A204.1 (cell line): ENCODE data around the gene PRKCZ.
"Not testable (repeated sequence)": the region's sequence is repeated elsewhere in the genome, so short reads cannot be mapped to it uniquely, and the experiment has no call there.

Source experiments
- FAIRE-seq: peaks from 2 replicates; lab custom pipeline; 2012; peaks lifted over from hg19 to GRCh38; lab: Jason Lieb, UNC

Gene PRKCZ

GRCh38 chr1:2119886-2120285, 69.7 kb downstream of the PRKCZ start:
- no peak for FAIRE-seq

DNA sequence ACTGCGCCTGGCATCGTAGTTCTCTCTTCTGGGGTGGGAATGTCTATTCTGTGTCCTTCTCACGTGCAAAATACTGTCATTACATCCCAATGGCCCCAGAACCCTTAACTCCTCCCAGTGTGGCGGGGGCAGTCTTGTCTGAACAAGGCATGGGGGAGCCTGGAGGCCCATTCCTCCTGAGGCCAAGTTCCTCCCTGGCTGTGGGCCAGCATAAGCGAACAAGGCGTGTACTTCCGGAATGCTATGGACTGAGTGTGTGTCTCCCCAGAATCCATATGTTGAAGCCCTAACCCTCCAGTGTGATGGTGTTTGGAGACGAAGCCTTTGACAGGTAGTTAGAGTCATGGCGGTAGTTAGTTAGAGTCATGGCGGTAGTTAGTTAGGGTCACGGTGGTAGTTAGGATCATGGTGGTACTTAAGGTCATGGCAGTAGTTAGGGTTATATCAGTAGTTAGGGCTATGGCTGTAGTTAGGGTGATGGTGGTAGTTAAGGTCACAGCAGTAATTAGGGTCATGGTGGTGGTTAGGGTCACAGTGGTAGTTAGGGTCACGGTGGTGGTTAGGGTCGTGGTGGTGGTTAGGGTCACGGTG, 71.0 kb downstream of the PRKCZ start:
- FAIRE-seq = no peak

DNA sequence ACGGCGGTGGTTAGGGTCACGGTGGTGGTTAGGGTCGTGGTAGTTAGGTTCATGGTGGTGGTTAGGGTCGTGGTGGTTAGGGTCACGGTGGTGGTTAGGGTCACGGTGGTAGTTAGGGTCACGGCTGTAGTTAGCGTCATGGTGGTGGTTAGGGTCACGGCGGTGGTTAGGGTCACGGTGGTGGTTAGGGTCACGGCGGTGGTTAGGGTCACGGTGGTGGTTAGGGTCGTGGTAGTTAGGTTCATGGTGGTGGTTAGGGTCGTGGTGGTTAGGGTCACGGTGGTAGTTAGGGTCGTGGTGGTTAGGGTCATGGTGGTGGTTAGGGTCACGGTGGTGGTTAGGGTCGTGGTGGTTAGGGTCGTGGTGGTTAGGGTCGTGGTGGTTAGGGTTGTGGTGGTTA, 71.6 kb downstream of the PRKCZ start:
- FAIRE-seq = not testable (repeated sequence)

DNA sequence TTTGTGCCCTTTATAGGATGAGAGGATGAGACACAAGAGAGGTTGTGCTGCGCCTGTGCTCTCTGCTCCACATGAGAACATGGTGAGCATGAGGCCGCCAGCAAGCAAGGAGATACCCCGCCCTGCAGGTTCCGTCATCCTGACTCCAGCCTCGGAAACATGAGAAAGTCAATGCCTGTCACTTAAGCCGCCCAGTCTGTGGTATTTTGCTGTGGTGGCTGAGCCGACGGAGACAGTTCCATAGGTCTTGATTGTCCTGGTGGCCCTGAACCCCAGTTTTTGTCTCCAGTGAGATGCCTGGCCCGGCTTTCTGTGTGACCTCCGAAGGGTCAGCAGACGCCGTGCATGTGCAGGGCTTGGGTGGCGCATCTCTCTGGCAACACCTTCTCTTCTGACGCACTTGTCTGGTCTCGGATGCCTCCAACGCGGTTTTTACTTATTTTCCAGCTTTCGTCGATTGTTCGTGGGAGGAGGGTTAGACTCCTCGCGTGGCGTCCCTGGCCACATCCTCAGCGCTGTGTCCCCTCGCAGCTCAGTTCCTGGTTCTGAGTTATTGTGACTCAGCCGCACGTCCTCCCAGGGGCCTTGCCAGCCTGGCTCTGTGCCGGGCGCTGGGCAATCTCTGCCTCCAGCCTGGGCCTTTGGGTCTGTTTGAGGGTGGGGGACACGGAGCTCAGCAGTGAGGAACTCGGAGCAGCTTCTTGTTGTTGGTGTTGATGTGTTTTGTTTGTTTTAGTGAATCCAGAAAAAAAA, 74.4 kb downstream of the PRKCZ start:
- FAIRE-seq = no peak

- no peak for FAIRE-seq
These were observed 75.4 kb downstream of the PRKCZ start for GRCh38 chr1:2125350-2126211.

GRCh38 chr1:2126331-2127186, 76.3 kb downstream of the PRKCZ start:
- FAIRE-seq = no peak

GRCh38 chr1:2127187-2128145, 77.3 kb downstream of the PRKCZ start:
- no peak for FAIRE-seq

DNA sequence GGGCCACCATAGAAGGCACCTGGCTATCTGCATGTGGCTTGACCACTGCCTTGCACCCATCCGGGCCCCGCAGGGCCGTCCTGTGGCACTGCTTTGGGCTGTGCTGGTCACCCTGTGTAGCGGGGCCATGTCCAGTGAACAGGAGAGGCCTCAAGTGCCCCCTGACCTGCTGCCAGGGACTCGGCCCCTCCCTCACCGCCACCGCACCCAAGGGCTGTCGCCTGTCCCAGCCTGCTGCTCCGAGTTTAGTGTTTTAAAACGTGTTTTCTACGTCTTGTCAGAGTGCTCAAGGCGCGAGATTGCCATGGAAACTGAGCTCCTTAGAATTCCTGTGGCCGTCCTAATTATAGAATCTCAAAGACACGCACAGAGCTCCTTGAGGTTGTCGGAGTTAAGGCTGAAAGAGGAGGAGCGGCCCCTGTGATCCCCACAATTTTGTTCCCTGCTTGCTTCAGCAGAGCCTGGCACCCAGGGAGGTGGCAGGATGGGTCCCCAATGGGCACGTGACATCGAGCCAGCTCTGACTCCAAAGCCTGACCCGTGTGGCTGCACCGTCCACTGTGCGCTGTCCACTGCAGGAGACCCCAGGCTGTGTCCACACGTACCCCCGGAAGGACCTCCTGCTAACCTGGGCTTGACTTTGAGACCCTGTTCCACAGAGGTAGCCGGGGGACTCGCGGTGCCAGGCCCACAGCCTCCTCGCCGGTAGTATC, 78.1 kb downstream of the PRKCZ start:
- no peak for FAIRE-seq

DNA sequence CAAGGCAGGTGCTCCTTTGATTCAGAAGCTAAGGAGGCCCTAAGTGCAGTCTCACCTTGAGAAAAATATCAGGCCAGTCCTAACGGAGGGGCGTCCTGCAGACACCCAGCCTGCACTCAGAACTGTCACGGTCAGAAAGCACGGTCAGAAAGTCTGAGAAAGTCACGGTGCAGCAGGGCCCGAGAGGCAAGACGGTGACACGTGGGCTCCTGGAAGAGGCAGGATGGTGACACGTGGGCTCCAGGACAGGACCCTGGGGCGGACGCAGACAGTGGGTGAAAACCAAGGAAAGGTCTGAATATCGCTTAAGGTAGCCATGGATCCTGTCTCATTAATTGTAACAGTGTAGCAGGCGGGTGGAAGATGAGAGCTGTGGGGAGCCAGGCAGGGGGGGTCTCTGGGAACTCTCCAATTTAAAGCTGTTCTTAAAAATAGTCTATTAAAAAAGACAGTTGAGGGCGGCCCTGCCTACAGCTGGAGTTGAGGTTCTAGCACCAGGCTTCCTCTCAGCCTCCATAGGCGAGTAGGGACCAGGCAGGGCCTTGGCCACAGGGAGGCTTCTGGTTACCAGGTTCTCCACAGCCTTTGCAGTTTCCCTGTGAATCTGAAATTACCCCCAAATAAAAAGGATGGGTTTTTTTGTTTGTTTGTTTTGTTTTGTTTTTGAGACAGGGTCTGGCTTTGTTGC, 79.2 kb downstream of the PRKCZ start:
- FAIRE-seq = no peak

GRCh38 chr1:2130156-2130555, 79.9 kb downstream of the PRKCZ start:
- no peak for FAIRE-seq

DNA sequence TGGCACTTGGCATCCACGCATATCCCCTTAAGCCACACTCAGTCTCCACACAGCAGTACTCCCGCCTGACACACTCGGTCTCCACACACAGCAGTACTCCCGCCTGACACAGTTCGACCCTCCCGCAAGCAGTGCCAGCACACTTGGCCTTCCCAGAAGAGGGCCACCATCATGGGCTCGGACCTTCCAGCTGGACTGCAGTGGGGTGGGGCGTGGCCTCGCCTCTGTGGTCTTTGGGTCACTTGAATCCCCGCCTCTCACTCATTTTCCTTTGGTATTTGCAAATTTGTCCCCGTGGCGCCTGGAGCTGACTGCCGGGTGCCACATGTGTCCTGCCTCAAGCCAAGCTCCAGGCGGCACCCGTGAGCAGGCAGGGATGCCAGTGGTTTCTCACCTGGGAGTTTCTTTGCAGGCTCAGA, 80.7 kb downstream of the PRKCZ start:
- no peak for FAIRE-seq

GRCh38 chr1:2132222-2133038, 82.2 kb downstream of the PRKCZ start:
- FAIRE-seq = no peak

- no peak for FAIRE-seq
These were observed 83.0 kb downstream of the PRKCZ start for GRCh38 chr1:2133039-2133878.

GRCh38 chr1:2133879-2134215, 83.6 kb downstream of the PRKCZ start:
- no peak for FAIRE-seq

- FAIRE-seq = no peak
These were observed 84.0 kb downstream of the PRKCZ start for GRCh38 chr1:2134266-2134620.

DNA sequence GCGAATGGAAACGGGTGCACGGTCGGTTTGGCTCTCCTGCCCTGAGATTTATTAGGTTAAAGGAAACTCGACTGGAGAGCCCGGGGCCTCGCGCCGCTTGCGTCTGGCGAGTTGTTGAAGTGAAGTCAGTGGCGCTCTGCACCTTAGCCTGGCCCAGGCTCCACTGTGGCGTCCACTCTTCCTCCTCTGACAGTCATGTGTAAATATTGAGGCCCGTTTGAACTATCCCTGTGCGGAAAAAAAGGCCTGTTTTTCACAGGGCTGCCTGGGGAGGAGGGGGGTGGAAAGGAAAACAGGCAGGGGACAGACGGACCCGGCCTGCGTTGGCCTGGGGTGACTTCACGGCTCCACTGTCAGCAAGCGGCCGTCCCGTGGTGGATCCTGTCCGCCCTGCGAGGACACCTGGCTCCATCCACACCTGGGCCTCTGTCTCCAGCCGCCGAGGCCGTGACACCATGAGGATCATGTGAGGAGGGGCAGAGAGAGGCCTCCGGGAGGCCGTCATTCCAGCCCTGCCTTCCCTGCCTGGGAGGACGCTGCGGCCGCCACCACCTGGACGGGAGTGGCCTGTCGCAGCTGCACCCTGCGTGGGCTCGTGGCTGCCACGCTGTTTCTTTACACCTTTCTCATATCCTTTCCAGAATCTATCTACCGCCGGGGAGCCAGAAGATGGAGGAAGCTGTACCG, 84.6 kb downstream of the PRKCZ start:
- FAIRE-seq = no peak

DNA sequence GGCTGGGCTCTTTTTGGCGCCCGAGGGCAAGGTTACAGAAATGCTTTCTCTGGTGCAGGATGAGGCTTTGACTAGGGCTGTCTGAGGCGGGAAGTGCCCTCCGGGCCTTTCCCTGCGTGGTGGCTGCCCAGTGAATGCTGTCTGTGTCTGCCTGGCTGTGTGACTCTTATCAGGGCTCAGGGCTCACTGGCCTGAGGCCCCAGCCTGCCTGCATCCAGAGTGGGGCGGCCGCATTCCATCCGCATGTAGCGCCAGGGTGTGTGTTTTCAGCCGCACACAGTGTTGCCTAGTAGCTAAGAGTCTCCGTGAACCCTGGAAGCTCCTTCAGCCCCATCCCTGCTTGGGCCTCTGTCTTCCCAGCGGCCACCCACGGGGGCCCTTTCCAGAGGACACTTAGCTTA, 85.2 kb downstream of the PRKCZ start:
- FAIRE-seq = no peak

GRCh38 chr1:2135941-2136340, 85.7 kb downstream of the PRKCZ start:
- FAIRE-seq = no peak
